Kidney epithelial cell (primary cell): ENCODE data around the gene FBXL15. TPM values are rescaled to one million over a fixed set of nuclear protein-coding genes. Genes with fewer than 3 reads are reported as not detected.

Source experiments
- DNase-seq: peaks from one replicate; pipeline ENCODE4 v3.0.0-alpha.2; 2010; ENCODE audit warnings: low read depth
- H3K27me3 ChIP-seq: 2 replicates; pipeline ENCODE4 v1.6.0; 2011; ENCODE audit warnings: low read length; ENCODE audit not compliant: control insufficient read depth, insufficient read depth
- H3K36me3 ChIP-seq: 2 replicates; pipeline ENCODE4 v1.5.1; 2011; ENCODE audit warnings: low read length; ENCODE audit not compliant: control insufficient read depth, insufficient read depth
- H3K4me3 ChIP-seq: 2 replicates; pipeline ENCODE4 v1.5.1; 2011; ENCODE audit warnings: low read depth, mild to moderate bottlenecking, control low read depth, low read length
- total RNA-seq: library from RNA; depleted of rRNA; stranded (reverse); fragments of >200 nt; gene quantifications from 2 replicates; pipeline ENCODE4 v1.2.3, GENCODE V29; 2015
- TF ChIP-seq, protein P1 (sequence below): IDR thresholded peaks from 2 replicates; pipeline ENCODE4 v1.5.1; 2011; ENCODE audit warnings: mild to moderate bottlenecking, moderate library complexity, low read length, control low read depth, inconsistent platforms; ENCODE audit not compliant: insufficient read depth, poor library complexity, severe bottlenecking

Gene FBXL15
- total RNA-seq, 1 donor from 2014 or later = 20.6 TPM

DNA sequence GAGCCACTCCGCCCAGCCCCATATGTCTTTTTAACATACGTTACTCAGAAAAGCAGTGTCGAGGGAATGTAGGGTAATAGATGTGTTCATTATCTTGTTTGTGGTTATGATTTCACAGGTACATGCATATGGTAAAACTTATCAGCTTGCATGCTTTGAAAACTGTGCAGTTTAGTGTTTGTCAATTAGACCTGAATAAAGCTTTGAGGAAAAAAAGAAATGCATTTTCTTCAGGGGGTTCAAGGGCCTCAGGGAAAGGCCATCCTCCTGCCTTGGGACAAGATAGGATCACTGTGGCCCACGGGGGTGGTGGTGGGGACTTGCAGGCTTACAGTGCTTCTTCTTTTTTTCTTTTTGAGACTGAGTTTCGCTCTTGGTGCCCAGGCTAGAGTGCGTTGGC is 46.7 kb downstream of the FBXL15 start:
- TF ChIP-seq, protein P1, sequence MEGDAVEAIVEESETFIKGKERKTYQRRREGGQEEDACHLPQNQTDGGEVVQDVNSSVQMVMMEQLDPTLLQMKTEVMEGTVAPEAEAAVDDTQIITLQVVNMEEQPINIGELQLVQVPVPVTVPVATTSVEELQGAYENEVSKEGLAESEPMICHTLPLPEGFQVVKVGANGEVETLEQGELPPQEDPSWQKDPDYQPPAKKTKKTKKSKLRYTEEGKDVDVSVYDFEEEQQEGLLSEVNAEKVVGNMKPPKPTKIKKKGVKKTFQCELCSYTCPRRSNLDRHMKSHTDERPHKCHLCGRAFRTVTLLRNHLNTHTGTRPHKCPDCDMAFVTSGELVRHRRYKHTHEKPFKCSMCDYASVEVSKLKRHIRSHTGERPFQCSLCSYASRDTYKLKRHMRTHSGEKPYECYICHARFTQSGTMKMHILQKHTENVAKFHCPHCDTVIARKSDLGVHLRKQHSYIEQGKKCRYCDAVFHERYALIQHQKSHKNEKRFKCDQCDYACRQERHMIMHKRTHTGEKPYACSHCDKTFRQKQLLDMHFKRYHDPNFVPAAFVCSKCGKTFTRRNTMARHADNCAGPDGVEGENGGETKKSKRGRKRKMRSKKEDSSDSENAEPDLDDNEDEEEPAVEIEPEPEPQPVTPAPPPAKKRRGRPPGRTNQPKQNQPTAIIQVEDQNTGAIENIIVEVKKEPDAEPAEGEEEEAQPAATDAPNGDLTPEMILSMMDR = no peak
- H3K4me3 ChIP-seq = no peak overlapping the region
- no peak for DNase-seq
- no peaks in the 10 kb centered on the region for H3K36me3 ChIP-seq
- H3K27me3 ChIP-seq = no peaks in the 10 kb centered on the region

- H3K4me3 ChIP-seq = no peak overlapping the region
- no peak for DNase-seq
- no peaks in the 10 kb centered on the region for H3K36me3 ChIP-seq
- no peaks in the 10 kb centered on the region for H3K27me3 ChIP-seq
- TF ChIP-seq, protein P1 = no peak
Observed at GRCh38 chr10:102467971-102468438, 47.4 kb downstream of the FBXL15 start.

DNA sequence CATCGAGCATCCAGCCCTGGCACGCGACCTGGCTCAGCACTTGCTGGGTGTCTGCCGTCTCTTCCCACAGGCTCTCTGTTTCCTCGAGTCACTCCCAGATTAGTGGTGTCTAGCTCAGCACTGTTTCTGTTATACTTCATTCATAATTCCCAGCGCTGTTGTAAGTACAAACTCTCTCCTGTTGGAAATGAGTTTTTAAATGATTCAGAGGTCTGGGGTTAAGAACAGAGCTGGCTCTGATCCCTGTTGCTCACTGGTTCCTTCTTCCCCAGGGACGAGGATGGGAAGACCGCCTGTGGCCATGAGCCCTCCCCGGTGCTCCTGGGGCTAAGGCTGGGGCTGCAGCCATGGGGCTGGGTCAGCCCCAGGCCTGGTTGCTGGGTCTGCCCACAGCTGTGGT is 48.0 kb downstream of the FBXL15 start:
- TF ChIP-seq, protein P1 = no peak
- no peak for DNase-seq
- Histone ChIP-seq H3K36me3 (no peaks in the 10 kb centered on the region), H3K27me3 (no peaks in the 10 kb centered on the region), H3K4me3 (no peak overlapping the region)

GRCh38 chr10:102470579-102471546 is 50.2 kb downstream of the FBXL15 start:
- H3K36me3 ChIP-seq = no peaks in the 10 kb centered on the region
- H3K27me3 ChIP-seq = no peaks in the 10 kb centered on the region
- H3K4me3 ChIP-seq = no peak overlapping the region
- TF ChIP-seq, protein P1 = no peak
- no peak for DNase-seq

Other genes starting within 250 kb of the FBXL15 start
- gene ELOVL3, start 194.5 kb upstream of the FBXL15 start, total RNA-seq = 0.55 and 1.1 TPM in 2 replicates
- gene PITX3, start 179.3 kb upstream of the FBXL15 start, total RNA-seq = 0.14 and 0.21 TPM in 2 replicates
- 36.7 and 40.9 TPM in 2 replicates for gene GBF1, start 175.3 kb upstream of the FBXL15 start, total RNA-seq
- gene NFKB2, start 25.1 kb upstream of the FBXL15 start, total RNA-seq = 83.6 and 90.9 TPM in 2 replicates
- 2.0 and 3.8 TPM in 2 replicates for gene PSD, start 2.1 kb upstream of the FBXL15 start, total RNA-seq
- gene CUEDC2, start 11.7 kb downstream of the FBXL15 start, total RNA-seq = 93.9 and 132 TPM in 2 replicates
- gene C10orf95, start 30.7 kb downstream of the FBXL15 start, total RNA-seq = 3.2 and 6.9 TPM in 2 replicates
- gene ACTR1A, start 81.9 kb downstream of the FBXL15 start, total RNA-seq = 151 and 165 TPM in 2 replicates
- 8.9 and 10.6 TPM in 2 replicates for gene SUFU, start 83.1 kb downstream of the FBXL15 start, total RNA-seq
- 393 and 426 TPM in 2 replicates for gene TRIM8, start 223.6 kb downstream of the FBXL15 start, total RNA-seq